Measurements from ENCODE around the gene DOK7.

Gene DOK7

GRCh38 chr4:3441501-3442459, 21.3 kb upstream of the DOK7 start, which contains the start of gene HGFAC:
Gene HGFAC (plus strand): TSS chr4:3441968. CDS start chr4:3442002, 34 bp downstream.
- no peak for DNase-seq (ENCODE audit: extremely low spot score)
- TF ChIP-seq CTCF (IDR thresholded peaks at IDR 0.05; ENCODE audit: control extremely low read depth, extremely low read depth, low read depth, missing control alignments) = no peak
- ChIA-PET CTCF (interaction anchor here (1.2 to 8.8 kb wide), 7 partner anchors 13 to 336 kb away, joined by 3 to 100 read pairs (median 4); no protein-coding TSS in a partner anchor), POLR2A (interaction anchor here (0.6 kb wide), 1 partner anchor 182 kb away, joined by 3 read pairs; no protein-coding TSS in a partner anchor)

- CTCF ChIA-PET = interaction anchor here (1.5 to 8.8 kb wide), 5 partner anchors 7 to 99 kb away, joined by 3 to 100 read pairs (median 8); no protein-coding TSS in a partner anchor
- no peak for TF ChIP-seq CTCF (IDR thresholded peaks at IDR 0.05; ENCODE audit: control extremely low read depth, extremely low read depth, low read depth, missing control alignments)
- POLR2A ChIA-PET = interaction anchor here (0.6 kb wide), 1 partner anchor 182 kb away, joined by 3 read pairs; no protein-coding TSS in a partner anchor
- DNase-seq (ENCODE audit: extremely low spot score) = no peak
Measured at GRCh38 chr4:3442460-3442958, 20.6 kb upstream of the DOK7 start.

- peak; percentile 99 for TF ChIP-seq CTCF (IDR thresholded peaks at IDR 0.05; ENCODE audit: control extremely low read depth, extremely low read depth, low read depth, missing control alignments)
- CTCF ChIA-PET = interaction anchor here (0.7 to 8.8 kb wide), 18 partner anchors 8 to 809 kb away, joined by 3 to 100 read pairs (median 4); no protein-coding TSS in a partner anchor
- POLR2A ChIA-PET = no interaction called here
Measured at GRCh38 chr4:3442959-3443749, 20.0 kb upstream of the DOK7 start.

GRCh38 chr4:3443750-3444309, 19.3 kb upstream of the DOK7 start:
- CTCF ChIA-PET = interaction anchor here (0.7 to 8.8 kb wide), 16 partner anchors 9 to 810 kb away, joined by 3 to 100 read pairs (median 4); no protein-coding TSS in a partner anchor
- no peak for TF ChIP-seq CTCF (IDR thresholded peaks at IDR 0.05; ENCODE audit: control extremely low read depth, extremely low read depth, low read depth, missing control alignments)
- POLR2A ChIA-PET = no interaction called here
- DNase-seq (ENCODE audit: extremely low spot score) = no peak

More at GRCh38 chr4:3442959-3443749, 20.0 kb upstream of the DOK7 start:
- DNase-seq (ENCODE audit: extremely low spot score) = peak; percentile 93

GRCh38 chr4:3444351-3445110, 18.6 kb upstream of the DOK7 start:
- POLR2A ChIA-PET = no interaction called here
- no peak for DNase-seq (ENCODE audit: extremely low spot score)
- CTCF ChIA-PET = interaction anchor here (0.8 to 8.8 kb wide), 13 partner anchors 8 to 336 kb away, joined by 3 to 100 read pairs (median 4); no protein-coding TSS in a partner anchor
- TF ChIP-seq CTCF (IDR thresholded peaks at IDR 0.05; ENCODE audit: control extremely low read depth, extremely low read depth, low read depth, missing control alignments) = no peak

Measured in GM10248 (cell line).